CD4-positive, alpha-beta memory T cell (primary cell): ENCODE data around the gene METTL14. TPM values are rescaled to one million over a fixed set of nuclear protein-coding genes. Genes with fewer than 3 reads are reported as not detected.
A peak's percentile ranks its signal among the peaks of the same experiment; 100 is the strongest.

Source experiments
- CTCF ChIA-PET: fragments of 350-600 bp; sonication (Branson Sonifier 250); formaldehyde crosslinking; loops from one replicate; lab custom pipeline; 2021; ENCODE audit warnings: inconsistent platforms; ENCODE audit not compliant: partially characterized antibody; lab: Charles Lee
- POLR2A ChIA-PET: fragments of 350-600 bp; sonication (Branson Sonifier 250); formaldehyde crosslinking; loops from one replicate; lab custom pipeline; 2021; ENCODE audit not compliant: partially characterized antibody; lab: Charles Lee
- DNase-seq, 5 donors: peaks; one replicate each; pipeline versions ENCODE4 v3.0.0 to v3.0.0-alpha.2; 2020 to 2022; ENCODE audit warnings: mixed read lengths in 1 of 5
- H3K27ac ChIP-seq: one replicate; pipeline ENCODE4 v1.7.0; 2013; ENCODE audit warnings: low read depth, low read length
- H3K27me3 ChIP-seq: 2 replicates; pipeline ENCODE4 v1.7.0; 2013; ENCODE audit warnings: mild to moderate bottlenecking, low read length, moderate library complexity; ENCODE audit not compliant: insufficient read depth
- H3K36me3 ChIP-seq: 2 replicates; pipeline ENCODE4 v1.7.0; 2013; ENCODE audit warnings: mild to moderate bottlenecking, low read length, moderate library complexity; ENCODE audit not compliant: insufficient read depth
- H3K4me1 ChIP-seq: 2 replicates; pipeline ENCODE4 v1.7.0; 2013; ENCODE audit warnings: mild to moderate bottlenecking, low read length, moderate library complexity; ENCODE audit not compliant: insufficient read depth
- H3K4me3 ChIP-seq, 2 donors: one replicate each; pipeline ENCODE4 v1.7.0; 2013; ENCODE audit warnings: low read length in 2 of 2, mild to moderate bottlenecking in 1 of 2
- H3K9me3 ChIP-seq, 2 donors: one replicate each; pipeline ENCODE4 v1.7.0; 2013; ENCODE audit warnings: low read length in 2 of 2, control low read depth in 1 of 2; ENCODE audit not compliant: control insufficient read depth in 1 of 2
- H3K27ac Mint-ChIP-seq, 7 donors: one replicate each; pipeline ENCODE4 v1.8.0; 2020 to 2021; ENCODE audit warnings: mixed read lengths in 7 of 7, mild to moderate bottlenecking in 6 of 7, inconsistent platforms in 3 of 7, moderate library complexity in 3 of 7
- H3K27me3 Mint-ChIP-seq, 2 donors: one replicate each; pipeline ENCODE4 v1.8.0; 2020 to 2021; ENCODE audit warnings: mixed read lengths in 2 of 2
- H3K36me3 Mint-ChIP-seq, 2 donors: one replicate each; pipeline ENCODE4 v1.8.0; 2020 to 2021; ENCODE audit warnings: mixed read lengths in 2 of 2, inconsistent platforms in 1 of 2, mild to moderate bottlenecking in 1 of 2
- H3K4me1 Mint-ChIP-seq, 4 donors: one replicate each; pipeline ENCODE4 v1.8.0; 2020 to 2021; ENCODE audit warnings: mixed read lengths in 4 of 4, mild to moderate bottlenecking in 1 of 4
- H3K4me3 Mint-ChIP-seq, 8 donors: one replicate each; pipeline ENCODE4 v1.8.0; 2020 to 2021; ENCODE audit warnings: mixed read lengths in 8 of 8, mild to moderate bottlenecking in 7 of 8, moderate library complexity in 6 of 8, inconsistent platforms in 3 of 8
- H3K9me3 Mint-ChIP-seq, 8 donors: one replicate each; pipeline ENCODE4 v1.8.0; 2020 to 2021; ENCODE audit warnings: mixed read lengths in 8 of 8, mild to moderate bottlenecking in 5 of 8, inconsistent platforms in 3 of 8, moderate library complexity in 1 of 8
- intact Hi-C: fragments of 100-400 bp; cut with micrococcal nuclease; formaldehyde crosslinking; loops from one replicate; pipeline ENCODE4 v1.15.1; 2023
- polyA plus RNA-seq, 2 donors: library from polyadenylated mRNA; unstranded; fragments of 300-500 nt; fragmentation: Illumina TruSeq; gene quantifications; one replicate each; pipeline ENCODE4 v1.2.3, GENCODE V29; 2021
- total RNA-seq, 2 experiments: library from RNA; stranded (reverse); gene quantifications; one replicate each; pipeline ENCODE4 v1.2.3, GENCODE V29; 2021

METTL14 gene
- total and polyA plus RNA-seq, 4 experiments from 2014 or later: 23.6 to 70.5 (median 59.0) TPM

GRCh38 chr4:118752551-118752950, 67.4 kb downstream of the METTL14 start:
- Mint-ChIP-seq H3K9me3 (no peaks in the 10 kb centered on the region), H3K4me1 (peaks cover 0 to 2% (median 0%) of the 10 kb centered on the region in 4 donors), H3K27ac (no peak overlapping the region), H3K36me3 (peaks cover 35 to 57% of the 10 kb centered on the region in 2 donors), H3K27me3 (no peaks in the 10 kb centered on the region), H3K4me3 (no peak overlapping the region)
- POLR2A ChIA-PET: no interaction called here
- H3K27me3 ChIP-seq: no peaks in the 10 kb centered on the region
- H3K36me3 ChIP-seq: no peaks in the 10 kb centered on the region
- intact Hi-C loops: no loop called here
- no peaks in the 10 kb centered on the region for H3K9me3 ChIP-seq
- DNase-seq: no peak
- no peak overlapping the region for H3K4me3 ChIP-seq
- no peaks in the 10 kb centered on the region for H3K4me1 ChIP-seq
- H3K27ac ChIP-seq: no peak overlapping the region
- CTCF ChIA-PET: no interaction called here

- Mint-ChIP-seq H3K27ac (no peak overlapping the region), H3K27me3 (no peaks in the 10 kb centered on the region), H3K4me1 (peaks cover 0 to 2% (median 0%) of the 10 kb centered on the region in 4 donors), H3K4me3 (no peak overlapping the region), H3K9me3 (no peaks in the 10 kb centered on the region), H3K36me3 (peaks cover 36 to 61% of the 10 kb centered on the region in 2 donors)
- Histone ChIP-seq H3K4me3 (no peak overlapping the region), H3K27ac (no peak overlapping the region), H3K4me1 (no peaks in the 10 kb centered on the region), H3K27me3 (no peaks in the 10 kb centered on the region), H3K36me3 (no peaks in the 10 kb centered on the region), H3K9me3 (no peaks in the 10 kb centered on the region)
- POLR2A ChIA-PET: no interaction called here
- intact Hi-C loops: no loop called here
- CTCF ChIA-PET: no interaction called here
- DNase-seq: no peak
These were observed 67.9 kb downstream of the METTL14 start for GRCh38 chr4:118753096-118753495.

DNA sequence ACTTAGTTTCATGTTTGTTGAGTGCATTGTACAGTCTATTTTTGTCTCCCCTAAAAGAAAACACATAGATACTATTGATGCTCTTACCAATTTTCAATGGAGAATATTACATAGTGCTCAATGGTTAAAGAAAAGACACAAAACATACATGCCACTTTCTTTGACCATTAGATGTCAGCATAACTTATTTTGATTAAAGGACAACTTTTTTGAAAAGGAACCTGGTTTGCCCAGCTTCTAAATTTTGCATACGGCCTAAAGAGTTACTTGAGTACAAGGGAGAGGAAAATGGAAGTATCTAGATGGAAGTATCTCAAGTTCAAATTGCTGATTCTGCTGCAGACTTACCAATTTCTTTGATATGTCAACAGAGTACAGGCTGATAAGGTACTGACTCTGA, 68.5 kb downstream of the METTL14 start:
- Mint-ChIP-seq H3K9me3 (no peaks in the 10 kb centered on the region), H3K4me3 (no peak overlapping the region), H3K36me3 (peaks cover 36 to 59% of the 10 kb centered on the region in 2 donors), H3K27ac (no peak overlapping the region), H3K4me1 (peaks cover 0 to 2% (median 0%) of the 10 kb centered on the region in 4 donors), H3K27me3 (no peaks in the 10 kb centered on the region)
- intact Hi-C loops: no loop called here
- POLR2A ChIA-PET: no interaction called here
- H3K9me3 ChIP-seq: no peaks in the 10 kb centered on the region
- CTCF ChIA-PET: no interaction called here
- H3K36me3 ChIP-seq: no peaks in the 10 kb centered on the region
- H3K4me3 ChIP-seq: no peak overlapping the region
- DNase-seq: no peak
- H3K4me1 ChIP-seq: no peaks in the 10 kb centered on the region
- no peaks in the 10 kb centered on the region for H3K27me3 ChIP-seq
- no peak overlapping the region for H3K27ac ChIP-seq

DNA sequence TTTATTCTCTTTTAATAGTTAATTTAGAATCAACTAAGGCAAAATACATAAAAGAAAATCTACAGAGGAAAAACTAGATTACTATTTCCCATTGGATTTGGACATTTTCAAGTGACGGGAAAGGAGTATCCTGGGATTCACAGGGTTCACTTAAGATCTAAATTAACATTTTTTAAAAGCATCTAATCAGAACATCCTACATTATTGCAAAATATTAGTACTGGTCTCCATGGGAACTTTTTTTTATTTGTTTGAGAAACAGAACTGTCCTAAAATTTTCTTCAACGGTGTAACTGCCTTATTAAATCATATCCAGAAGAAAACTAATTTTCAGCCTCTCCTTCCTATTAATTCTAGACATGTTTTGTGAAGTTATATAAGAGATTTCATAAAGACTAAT, 69.7 kb downstream of the METTL14 start:
- Histone ChIP-seq H3K4me1 (no peaks in the 10 kb centered on the region), H3K27me3 (no peaks in the 10 kb centered on the region), H3K36me3 (no peaks in the 10 kb centered on the region), H3K4me3 (no peak overlapping the region), H3K9me3 (no peaks in the 10 kb centered on the region), H3K27ac (no peak overlapping the region)
- POLR2A ChIA-PET: no interaction called here
- peaks cover 0 to 7% (median 2%) of the 10 kb centered on the region in 4 donors for H3K4me1 Mint-ChIP-seq
- CTCF ChIA-PET: no interaction called here
- H3K9me3 Mint-ChIP-seq: no peaks in the 10 kb centered on the region
- no peak overlapping the region for H3K4me3 Mint-ChIP-seq
- H3K27me3 Mint-ChIP-seq: no peaks in the 10 kb centered on the region
- H3K27ac Mint-ChIP-seq: no peak overlapping the region
- DNase-seq: no peak
- H3K36me3 Mint-ChIP-seq: peaks cover 41 to 60% of the 10 kb centered on the region in 2 donors
- intact Hi-C loops: no loop called here

DNA sequence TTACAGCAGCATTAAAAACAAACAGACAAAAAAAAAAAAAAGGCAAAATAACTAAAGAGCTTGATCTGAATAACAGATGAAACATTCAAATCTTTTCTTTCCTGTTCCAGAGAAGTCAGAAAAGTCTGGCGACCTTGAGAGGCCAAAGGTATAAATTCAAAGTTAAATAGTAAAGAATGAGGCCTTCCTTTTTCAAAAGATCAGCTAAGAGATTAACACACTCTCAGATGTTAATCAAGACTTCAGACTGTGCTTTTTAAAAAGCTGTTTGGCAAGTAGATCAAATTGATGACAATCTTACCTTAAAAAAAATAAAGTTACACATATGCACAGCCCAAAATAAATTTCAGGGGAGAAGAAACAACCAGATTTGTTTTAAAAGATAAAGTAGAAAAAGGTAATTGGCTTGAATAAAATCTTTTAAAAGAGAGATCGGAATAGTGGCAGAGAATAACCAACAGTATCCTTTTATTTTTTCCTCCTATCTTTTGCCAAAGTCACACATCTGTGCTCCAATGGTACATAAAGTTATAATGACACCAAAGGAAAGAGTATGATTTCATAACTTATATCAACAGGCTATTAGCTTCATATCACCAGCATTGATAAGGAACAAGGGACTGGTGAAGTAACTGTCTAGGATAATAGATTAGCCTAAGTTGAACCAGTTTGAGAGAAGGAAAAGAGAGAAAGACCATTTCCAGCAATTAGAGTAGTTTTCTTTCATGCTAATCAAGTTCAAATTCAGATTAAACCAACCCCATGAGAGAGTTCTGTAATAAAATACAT, 70.4 kb downstream of the METTL14 start:
- CTCF ChIA-PET: interaction anchor here (1.2 kb wide), 1 partner anchor 10 kb away, joined by 5 read pairs; no protein-coding TSS in a partner anchor
- H3K36me3 ChIP-seq: no peaks in the 10 kb centered on the region
- POLR2A ChIA-PET: no interaction called here
- H3K9me3 Mint-ChIP-seq: no peaks in the 10 kb centered on the region
- no peaks in the 10 kb centered on the region for H3K4me1 ChIP-seq
- H3K4me3 Mint-ChIP-seq: no peak overlapping the region
- peaks cover 0 to 7% (median 3%) of the 10 kb centered on the region in 4 donors for H3K4me1 Mint-ChIP-seq
- H3K36me3 Mint-ChIP-seq: peaks cover 37 to 61% of the 10 kb centered on the region in 2 donors
- intact Hi-C loops: no loop called here
- H3K27me3 ChIP-seq: no peaks in the 10 kb centered on the region
- no peaks in the 10 kb centered on the region for H3K9me3 ChIP-seq
- H3K4me3 ChIP-seq: no peak overlapping the region
- DNase-seq: no peak
- H3K27ac Mint-ChIP-seq: peak overlapping the region in 1 of 7 donors; percentile 30
- H3K27ac ChIP-seq: no peak overlapping the region
- no peaks in the 10 kb centered on the region for H3K27me3 Mint-ChIP-seq

GRCh38 chr4:118756429-118756828, 71.2 kb downstream of the METTL14 start:
- Mint-ChIP-seq H3K4me1 (peaks cover 0 to 7% (median 3%) of the 10 kb centered on the region in 4 donors), H3K27me3 (no peaks in the 10 kb centered on the region), H3K36me3 (peaks cover 38 to 66% of the 10 kb centered on the region in 2 donors), H3K9me3 (no peaks in the 10 kb centered on the region), H3K27ac (peak overlapping the region in 1 of 7 donors; percentile 57), H3K4me3 (no peak overlapping the region)
- no peaks in the 10 kb centered on the region for H3K27me3 ChIP-seq
- H3K4me3 ChIP-seq: no peak overlapping the region
- no peaks in the 10 kb centered on the region for H3K9me3 ChIP-seq
- intact Hi-C loops: no loop called here
- no peak overlapping the region for H3K27ac ChIP-seq
- H3K36me3 ChIP-seq: no peaks in the 10 kb centered on the region
- ChIA-PET CTCF (interaction anchor here (1.2 kb wide), 1 partner anchor 11 kb away, joined by 5 read pairs; no protein-coding TSS in a partner anchor), POLR2A (no interaction called here)
- no peak for DNase-seq
- H3K4me1 ChIP-seq: no peaks in the 10 kb centered on the region

DNA sequence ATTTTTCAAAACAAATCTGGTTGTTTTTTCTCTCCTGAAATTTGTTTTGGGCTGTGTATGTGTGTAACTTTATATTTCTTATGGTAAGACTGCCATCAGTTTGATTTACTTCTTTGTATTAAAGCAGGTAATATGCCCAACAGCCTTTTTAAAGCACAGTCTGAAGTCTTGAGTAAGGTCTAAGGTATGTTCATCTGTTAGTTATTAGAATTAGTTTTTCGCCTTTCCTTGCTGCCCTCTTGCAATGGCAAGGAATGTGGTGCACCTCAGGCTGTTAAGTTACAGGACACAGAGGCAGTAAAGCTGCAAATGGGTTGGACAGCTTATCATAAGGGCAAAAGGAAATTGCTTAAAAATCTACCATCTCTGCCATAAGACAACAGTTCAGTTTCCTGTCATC, 71.8 kb downstream of the METTL14 start:
- peaks cover 0 to 7% (median 3%) of the 10 kb centered on the region in 4 donors for H3K4me1 Mint-ChIP-seq
- no peaks in the 10 kb centered on the region for H3K36me3 ChIP-seq
- H3K9me3 Mint-ChIP-seq: no peaks in the 10 kb centered on the region
- H3K9me3 ChIP-seq: no peaks in the 10 kb centered on the region
- H3K27me3 Mint-ChIP-seq: no peaks in the 10 kb centered on the region
- no peak overlapping the region for H3K4me3 ChIP-seq
- intact Hi-C loops: no loop called here
- H3K27me3 ChIP-seq: no peaks in the 10 kb centered on the region
- H3K27ac Mint-ChIP-seq: no peak overlapping the region
- no peak for DNase-seq
- no peak overlapping the region for H3K27ac ChIP-seq
- H3K36me3 Mint-ChIP-seq: peaks cover 36 to 65% of the 10 kb centered on the region in 2 donors
- no peak overlapping the region for H3K4me3 Mint-ChIP-seq
- CTCF ChIA-PET: no interaction called here
- POLR2A ChIA-PET: no interaction called here
- H3K4me1 ChIP-seq: no peaks in the 10 kb centered on the region
